ENCODE results near the gene METAP1. TPM values are rescaled to one million over a fixed set of nuclear protein-coding genes. Genes with fewer than 3 reads are reported as not detected.
"Not testable (repeated sequence)": the region's sequence is repeated elsewhere in the genome, so short reads cannot be mapped to it uniquely, and the experiment has no call there.

The METAP1 gene
- total RNA-seq, 1 donor from 2014 or later: 31.5 TPM

DNA sequence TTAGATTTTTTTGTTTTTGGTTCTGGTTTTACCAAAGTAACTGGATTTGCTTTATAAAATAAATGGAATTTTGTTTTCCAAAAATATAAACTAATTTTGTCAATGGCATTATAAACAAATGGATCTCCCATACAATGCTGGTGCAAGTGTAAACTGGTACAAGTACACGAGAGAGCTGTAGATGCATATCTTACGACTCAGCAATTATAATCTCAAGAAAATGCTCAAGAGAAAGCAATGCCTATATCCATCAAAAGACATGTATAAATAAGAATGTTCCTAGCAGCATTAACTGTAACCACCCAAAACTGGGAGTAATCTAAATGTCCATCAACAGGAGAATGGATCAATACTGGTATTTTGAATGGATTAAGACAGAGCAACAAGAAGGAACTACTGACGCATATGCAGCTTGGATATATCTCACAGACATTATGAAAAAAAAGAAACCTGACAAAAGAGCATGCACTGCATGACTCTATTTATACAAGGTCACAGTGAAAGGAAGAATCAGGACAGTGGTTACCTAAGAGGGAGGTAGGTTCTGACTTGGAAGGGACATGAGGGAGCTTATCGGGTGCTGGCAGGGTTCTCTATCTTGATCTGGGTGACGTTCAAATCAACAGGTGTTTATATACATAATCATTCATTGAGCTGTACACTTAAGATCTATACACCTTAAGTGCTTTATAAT is 83.6 kb downstream of the METAP1 start:
- H3K9me3 ChIP-seq: no peaks in the 10 kb centered on the region
- TF ChIP-seq CTCF (IDR thresholded peaks at IDR 0.05): no peak
- ATAC-seq (no peak), DNase-seq (no peak)
- H3K4me3 ChIP-seq: no peak overlapping the region
- H3K4me1 ChIP-seq: no peaks in the 10 kb centered on the region
- H3K27me3 ChIP-seq (ENCODE audit: low read depth): no peaks in the 10 kb centered on the region
- intact Hi-C loops (cut with DNase I): no loop called here
- no peak overlapping the region for H3K27ac ChIP-seq
- H3K36me3 ChIP-seq: peaks cover 100% of the 10 kb centered on the region

- DNase-seq (no peak), ATAC-seq (no peak)
- Histone ChIP-seq H3K36me3 (peaks cover 100% of the 10 kb centered on the region), H3K4me1 (no peaks in the 10 kb centered on the region), H3K4me3 (no peak overlapping the region), H3K27ac (no peak overlapping the region), H3K9me3 (no peaks in the 10 kb centered on the region), H3K27me3 (ENCODE audit: low read depth) (no peaks in the 10 kb centered on the region)
- TF ChIP-seq CTCF (IDR thresholded peaks at IDR 0.05): no peak
- intact Hi-C loops (cut with DNase I): no loop called here
Observed at GRCh38 chr4:99079625-99080295, 84.2 kb downstream of the METAP1 start.

GRCh38 chr4:99080869-99081268 is 85.3 kb downstream of the METAP1 start:
- H3K4me3 ChIP-seq; intact Hi-C loops (cut with DNase I); H3K27me3 ChIP-seq (ENCODE audit: low read depth); H3K4me1 ChIP-seq; H3K9me3 ChIP-seq; DNase-seq; H3K27ac ChIP-seq; ATAC-seq: not testable (repeated sequence)
- H3K36me3 ChIP-seq: peaks cover 100% of the 10 kb centered on the region

DNA sequence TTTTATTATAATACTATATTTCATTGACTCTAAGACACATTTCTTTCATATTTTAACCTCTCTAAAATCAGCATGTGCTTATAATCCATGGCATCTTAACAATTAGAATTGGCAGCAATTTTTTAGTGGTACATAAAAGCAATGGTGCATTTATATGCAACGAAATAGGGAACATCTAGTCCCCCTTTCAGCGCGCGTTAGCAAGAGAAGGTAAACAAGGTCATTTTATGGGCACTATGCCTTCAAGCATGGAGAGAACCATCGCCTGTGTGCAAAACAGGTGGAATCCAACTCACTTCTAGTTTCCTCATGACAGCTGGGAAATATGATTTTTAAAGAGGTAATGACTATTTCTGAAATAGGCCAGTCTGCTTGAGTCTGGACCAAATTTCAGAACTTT is 86.7 kb downstream of the METAP1 start:
- no peak overlapping the region for H3K27ac ChIP-seq
- no peaks in the 10 kb centered on the region for H3K27me3 ChIP-seq (ENCODE audit: low read depth)
- no peak overlapping the region for H3K4me3 ChIP-seq
- peaks cover 89% of the 10 kb centered on the region for H3K36me3 ChIP-seq
- H3K4me1 ChIP-seq: peaks cover 20% of the 10 kb centered on the region
- intact Hi-C loops (cut with DNase I): no loop called here
- no peak for DNase-seq
- TF ChIP-seq CTCF (IDR thresholded peaks at IDR 0.05): no peak
- H3K9me3 ChIP-seq: no peaks in the 10 kb centered on the region
- ATAC-seq: no peak

DNA sequence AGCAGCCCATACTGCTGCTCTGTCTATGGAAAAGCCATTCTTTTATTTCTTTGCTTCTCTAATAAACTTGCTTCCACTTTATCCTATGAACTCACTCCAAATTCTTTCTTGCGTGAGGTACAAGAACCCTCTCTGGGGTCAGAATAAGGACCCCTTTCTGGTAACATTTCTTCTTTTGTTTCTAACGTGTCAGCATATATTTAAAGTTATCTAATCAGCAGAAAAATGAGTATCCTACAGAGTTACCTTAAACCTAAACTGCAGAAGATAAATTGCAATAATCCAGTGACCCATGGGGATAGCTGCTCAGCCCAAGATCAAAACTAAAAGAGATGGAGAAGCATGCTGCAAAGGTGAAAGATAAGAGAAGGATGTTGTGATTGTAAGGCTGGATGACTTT is 89.1 kb downstream of the METAP1 start:
- DNase-seq: no peak
- H3K27me3 ChIP-seq (ENCODE audit: low read depth): no peaks in the 10 kb centered on the region
- H3K9me3 ChIP-seq: no peaks in the 10 kb centered on the region
- intact Hi-C loops (cut with DNase I): no loop called here
- TF ChIP-seq CTCF (IDR thresholded peaks at IDR 0.05): no peak
- peaks cover 64% of the 10 kb centered on the region for H3K36me3 ChIP-seq
- no peak overlapping the region for H3K4me3 ChIP-seq
- no peak overlapping the region for H3K27ac ChIP-seq
- ATAC-seq: no peak
- peaks cover 25% of the 10 kb centered on the region for H3K4me1 ChIP-seq

- peak overlapping the region; percentile 95 for H3K27ac ChIP-seq
- H3K9me3 ChIP-seq: no peaks in the 10 kb centered on the region
- ATAC-seq (peak; percentile 75 to 76), DNase-seq (peak; percentile 77)
- peaks cover 30% of the 10 kb centered on the region for H3K36me3 ChIP-seq
- H3K4me1 ChIP-seq: peaks cover 44% of the 10 kb centered on the region
- TF ChIP-seq CTCF (IDR thresholded peaks at IDR 0.05): no peak
- peak overlapping the region; percentile 78 for H3K4me3 ChIP-seq
- no peaks in the 10 kb centered on the region for H3K27me3 ChIP-seq (ENCODE audit: low read depth)
- intact Hi-C loops (cut with DNase I): no loop called here
Observed at GRCh38 chr4:99088023-99088449, 92.5 kb downstream of the METAP1 start.
